ENCODE data around the gene STK33. TPM values are rescaled to one million over a fixed set of nuclear protein-coding genes. Genes with fewer than 3 reads are reported as not detected.

The STK33 gene
- 10 to 100 TPM; 27.0 to 32.6 (median 30.5) TPM for polyA plus RNA-seq (ENCODE audit: insufficient read length in 4 of 4)

DNA sequence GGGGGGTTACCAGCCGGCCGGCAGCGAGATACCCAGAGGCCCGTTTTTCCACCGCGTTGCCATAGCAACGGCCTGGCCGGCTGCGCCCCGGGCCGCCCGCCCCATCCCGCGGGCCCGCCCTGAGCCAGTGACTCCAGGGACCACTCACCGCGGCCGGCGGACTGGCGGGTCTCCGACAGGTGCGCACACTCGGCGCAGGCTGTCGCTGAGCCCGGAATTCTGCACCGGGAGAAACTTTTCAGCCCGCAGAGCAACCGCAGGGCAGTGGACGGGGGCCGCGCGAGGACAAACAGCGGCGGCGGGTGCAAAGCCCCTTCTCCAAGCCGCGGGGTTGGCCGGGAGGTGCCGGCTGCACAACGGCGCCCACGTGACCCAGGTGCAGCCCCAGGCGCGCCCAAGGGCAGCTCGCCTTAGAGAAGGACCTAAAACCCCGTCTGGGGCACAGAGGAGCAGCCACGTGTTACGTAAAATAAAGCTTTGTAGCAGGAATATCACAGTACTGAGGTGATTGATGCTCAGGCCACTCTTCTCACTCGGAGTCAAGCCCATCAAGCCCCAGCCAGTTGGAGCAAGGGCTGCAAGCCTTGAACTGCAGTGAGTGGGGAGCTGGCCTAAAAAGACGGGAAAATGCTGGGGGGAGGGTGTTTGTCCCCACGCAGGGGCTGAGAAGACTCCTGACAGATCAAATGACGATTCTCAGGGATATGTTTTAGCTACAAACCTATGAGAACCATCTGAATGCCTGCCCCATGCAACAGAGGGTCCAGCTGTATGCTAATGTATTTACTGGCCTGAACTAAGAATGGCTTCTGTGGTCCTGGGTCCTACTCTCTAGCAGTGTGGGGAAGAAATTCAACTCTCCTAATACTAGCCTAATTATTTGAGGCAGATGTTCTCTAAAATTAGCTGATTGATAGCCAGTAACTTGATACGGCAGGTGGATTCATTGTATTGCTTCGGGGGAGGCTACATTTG, at the start of gene STK33:
Gene STK33, minus strand, starts transcription at position 294 of the 975 bp plus-strand sequence. CDS start 119,323 bp downstream, outside the sequence.
- DNase-seq (ENCODE audit: low read depth in 4 of 4, low spot score in 2 of 4): peak in 2 of 4 donors; percentile 32 to 42

GRCh38 chr11:8642196-8642841, 48.3 kb upstream of the STK33 start:
- peak; percentile 18 to 44 (median 34) for DNase-seq (ENCODE audit: low read depth in 4 of 4, low spot score in 2 of 4)

- DNase-seq (ENCODE audit: low read depth in 4 of 4, low spot score in 2 of 4): no peak
Measured at GRCh38 chr11:8641332-8641731, 47.3 kb upstream of the STK33 start.

GRCh38 chr11:8640267-8640906, 46.4 kb upstream of the STK33 start:
- DNase-seq (ENCODE audit: low read depth in 4 of 4, low spot score in 2 of 4): no peak

- DNase-seq (ENCODE audit: low read depth in 4 of 4, low spot score in 2 of 4): no peak
Measured at GRCh38 chr11:8639655-8640054, 45.6 kb upstream of the STK33 start.

GRCh38 chr11:8638300-8638699, 44.3 kb upstream of the STK33 start:
- DNase-seq (ENCODE audit: low read depth in 4 of 4, low spot score in 2 of 4): no peak

DNA sequence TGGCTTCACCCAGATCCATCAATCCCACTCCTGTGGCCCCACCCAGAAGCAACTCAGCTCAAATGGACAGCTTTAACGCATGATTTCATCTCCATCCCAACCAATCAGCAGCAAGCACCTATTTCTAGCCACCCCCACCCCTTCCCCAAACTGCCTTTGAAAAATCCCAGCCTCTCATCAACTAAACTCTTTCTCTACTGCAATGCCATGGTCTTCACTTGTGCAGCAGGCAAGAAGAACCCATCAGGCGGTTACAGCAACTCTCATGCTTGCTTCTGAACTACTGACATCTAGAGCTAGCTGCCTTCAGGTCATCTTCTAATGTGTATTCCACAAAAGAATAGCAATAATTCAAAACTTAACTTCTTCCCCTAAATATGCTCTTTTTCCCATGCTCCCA, 42.1 kb upstream of the STK33 start:
- DNase-seq (ENCODE audit: low read depth in 4 of 4, low spot score in 2 of 4): no peak

- no peak for DNase-seq (ENCODE audit: low read depth in 4 of 4, low spot score in 2 of 4)
Measured at GRCh38 chr11:8634498-8634897, 40.5 kb upstream of the STK33 start.

- no peak for DNase-seq (ENCODE audit: low read depth in 4 of 4, low spot score in 2 of 4)
Measured at GRCh38 chr11:8631395-8632118, 37.5 kb upstream of the STK33 start.

DNA sequence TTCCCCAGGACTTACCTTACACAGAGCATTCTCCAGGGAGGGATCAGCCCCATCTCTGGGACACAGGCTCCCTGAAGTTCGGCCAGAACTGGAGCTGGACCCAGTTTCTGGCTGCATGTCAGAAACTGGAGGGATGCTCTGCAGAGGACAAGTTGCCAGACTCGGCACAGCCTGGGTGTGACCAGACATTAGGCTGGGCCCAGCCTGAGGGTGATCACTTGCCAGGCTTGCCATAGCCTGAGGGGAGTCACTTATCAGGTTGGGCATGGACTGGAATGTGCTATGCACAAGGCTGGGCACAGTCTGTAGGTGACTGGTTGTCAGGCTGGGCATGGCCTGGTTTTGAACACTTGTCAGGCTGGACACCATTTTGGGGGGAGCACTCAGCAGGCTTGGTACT, 30.7 kb upstream of the STK33 start:
- DNase-seq (ENCODE audit: low read depth in 4 of 4, low spot score in 2 of 4): no peak

GRCh38 chr11:8621147-8621546, 27.1 kb upstream of the STK33 start:
- DNase-seq (ENCODE audit: low read depth in 4 of 4, low spot score in 2 of 4): no peak

GRCh38 chr11:8617063-8617462, 23.0 kb upstream of the STK33 start:
- no peak for DNase-seq (ENCODE audit: low read depth in 4 of 4, low spot score in 2 of 4)

DNA sequence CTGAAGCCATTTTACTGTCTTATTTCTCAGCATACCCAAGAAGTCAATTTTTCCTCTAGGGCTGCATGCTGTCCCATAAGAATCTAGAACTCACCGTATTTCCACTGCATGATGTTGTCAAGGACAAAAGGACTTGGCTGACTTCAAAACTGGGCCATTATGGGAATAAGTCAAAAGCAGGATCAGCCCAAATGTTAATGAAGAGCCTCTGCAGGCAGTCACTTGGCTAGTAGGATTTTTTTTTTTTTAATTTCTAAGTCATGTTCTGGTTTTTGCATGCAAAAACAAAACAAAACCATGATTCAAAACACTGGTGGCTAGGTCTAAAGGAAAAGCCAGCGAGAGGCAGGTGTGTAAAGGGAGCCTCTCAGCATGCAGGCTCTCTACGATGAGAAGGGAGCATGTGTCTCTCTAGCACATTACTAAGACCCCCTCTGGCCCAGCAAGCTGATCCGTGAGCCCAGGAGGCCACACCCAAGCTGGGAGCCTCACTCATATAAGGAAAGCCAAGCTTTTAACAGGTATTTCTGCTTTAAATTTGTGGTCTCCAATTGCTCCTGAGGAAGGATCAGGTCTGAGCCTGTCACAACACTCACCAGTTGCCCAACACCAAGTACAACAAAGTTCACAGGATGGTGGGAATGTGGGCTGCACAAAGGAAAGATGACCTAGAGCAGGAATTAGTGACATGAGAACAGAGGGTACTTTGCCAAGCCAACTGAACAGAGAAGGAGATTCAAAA, 21.4 kb upstream of the STK33 start:
- no peak for DNase-seq (ENCODE audit: low read depth in 4 of 4, low spot score in 2 of 4)

DNA sequence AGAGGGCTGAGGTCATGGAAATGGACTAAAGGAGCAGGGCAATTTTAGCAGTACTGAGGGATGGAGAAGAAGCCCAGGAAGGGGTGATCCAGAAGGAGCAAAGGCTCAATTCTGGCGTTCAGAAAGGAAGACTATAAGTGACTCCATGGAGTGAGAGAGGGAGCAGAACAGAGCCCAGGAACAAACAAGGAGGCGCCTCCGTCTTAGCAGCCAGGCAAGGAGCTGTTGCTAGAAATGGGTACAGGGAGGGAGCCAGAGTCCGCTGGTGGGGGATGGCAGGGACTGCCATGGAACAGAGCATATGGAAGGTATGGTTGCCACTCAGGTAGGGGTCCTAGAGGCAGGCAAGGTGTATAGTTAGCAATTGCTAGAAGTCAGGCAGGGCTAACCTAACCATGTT, 20.5 kb upstream of the STK33 start:
- DNase-seq (ENCODE audit: low read depth in 4 of 4, low spot score in 2 of 4): no peak

GRCh38 chr11:8613036-8613435, 19.0 kb upstream of the STK33 start:
- no peak for DNase-seq (ENCODE audit: low read depth in 4 of 4, low spot score in 2 of 4)

GRCh38 chr11:8612522-8612921, 18.5 kb upstream of the STK33 start:
- DNase-seq (ENCODE audit: low read depth in 4 of 4, low spot score in 2 of 4): no peak

DNA sequence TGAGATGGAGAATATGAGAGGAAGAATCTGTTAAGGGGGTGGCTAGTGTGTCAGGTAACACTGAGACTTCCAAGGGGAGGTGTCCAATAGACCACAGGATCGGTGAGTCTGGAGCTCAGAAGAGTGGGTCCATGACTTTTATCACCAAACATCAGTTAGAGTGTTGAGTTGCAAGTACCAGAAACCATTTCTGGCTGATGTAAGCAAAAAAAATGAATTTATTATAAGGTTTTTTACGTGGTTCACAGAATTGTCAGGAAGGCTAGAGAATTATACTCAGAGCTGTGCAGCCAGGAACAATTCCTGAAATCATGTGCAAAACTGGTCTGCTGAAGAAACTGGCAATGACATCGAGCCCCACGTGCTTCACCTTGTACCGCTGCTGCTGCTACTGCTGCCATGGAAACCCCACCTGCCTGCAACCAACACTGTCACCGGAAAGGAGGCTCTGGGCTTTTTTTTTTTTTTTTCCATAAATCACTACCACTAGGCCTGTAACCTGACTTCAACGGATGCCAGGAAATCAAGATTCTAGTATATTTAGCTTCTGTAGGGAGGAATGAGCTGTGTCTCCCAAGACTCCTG, 16.6 kb upstream of the STK33 start:
- DNase-seq (ENCODE audit: low read depth in 4 of 4, low spot score in 2 of 4): peak in 3 of 4 donors; percentile 46 to 66 (median 51)

GRCh38 chr11:8608652-8609051, 14.6 kb upstream of the STK33 start:
- no peak for DNase-seq (ENCODE audit: low read depth in 4 of 4, low spot score in 2 of 4)

DNA sequence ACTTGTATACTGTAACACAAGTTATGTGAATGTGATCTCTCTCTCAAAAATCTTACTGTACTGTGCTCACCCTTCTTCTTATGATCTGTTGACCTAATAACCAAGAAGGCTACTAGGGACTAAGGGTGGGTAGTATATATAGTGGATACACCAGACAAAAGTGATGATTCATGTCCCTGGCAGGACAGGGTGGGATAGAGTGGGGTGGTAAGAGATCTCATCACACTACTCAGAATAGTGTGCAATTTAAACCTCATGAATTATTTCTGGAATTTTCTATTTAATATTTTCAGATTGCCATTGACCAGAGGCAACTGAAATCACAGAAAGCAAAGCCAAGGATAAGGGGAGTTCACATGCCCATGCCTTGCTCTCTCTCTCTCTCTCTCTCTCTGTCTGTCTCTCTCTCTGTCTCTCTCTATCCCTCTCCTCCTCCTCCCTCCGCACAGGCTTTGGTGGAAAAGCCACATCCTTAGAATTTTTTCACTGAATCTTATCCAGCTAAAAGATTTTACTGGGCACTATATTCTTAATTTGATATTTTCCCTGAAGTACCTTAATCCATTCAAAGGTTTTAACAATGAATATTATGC, 12.0 kb upstream of the STK33 start:
- DNase-seq (ENCODE audit: low read depth in 4 of 4, low spot score in 2 of 4): no peak
